Activated T-helper 17 cell treated with anti-CD3 and anti-CD28 coated beads, Interleukin-2, amount 50 U/mL, for 72 hours (primary cell): ENCODE data around the gene RNF166. TPM values are rescaled to one million over a fixed set of nuclear protein-coding genes. Genes with fewer than 3 reads are reported as not detected.
A peak's percentile ranks its signal among the peaks of the same experiment; 100 is the strongest.

Experiments used
- ATAC-seq: fragments of 150-1000 bp; cut with Tn5 transposase; replicated peaks from 2 replicates; pipeline ENCODE4 v1.10.0; 2021; ENCODE audit warnings: mild to moderate bottlenecking, moderate library complexity
- H3K27ac Mint-ChIP-seq: one replicate; pipeline ENCODE4 v1.8.0; 2022; ENCODE audit warnings: mixed read lengths
- H3K27me3 Mint-ChIP-seq: one replicate; pipeline ENCODE4 v1.8.0; 2022; ENCODE audit warnings: mixed read lengths
- H3K36me3 Mint-ChIP-seq: one replicate; pipeline ENCODE4 v1.8.0; 2022; ENCODE audit warnings: low read depth, mild to moderate bottlenecking, mixed read lengths
- H3K4me1 Mint-ChIP-seq: one replicate; pipeline ENCODE4 v1.8.0; 2022; ENCODE audit warnings: mixed read lengths
- H3K4me3 Mint-ChIP-seq: one replicate; pipeline ENCODE4 v1.8.0; 2022; ENCODE audit warnings: mild to moderate bottlenecking, mixed read lengths
- H3K9me3 Mint-ChIP-seq: one replicate; pipeline ENCODE4 v1.8.0; 2022; ENCODE audit warnings: mixed read lengths
- total RNA-seq, 2 donors: library from RNA; stranded (reverse); gene quantifications; one replicate each; pipeline ENCODE4 v1.2.3, GENCODE V29; 2022

The RNF166 gene
- total RNA-seq, 2 donors from 2014 or later, result 57.1 to 119 TPM

GRCh38 chr16:88722784-88723506 is 16.7 kb upstream of the RNF166 start:
- H3K27me3 Mint-ChIP-seq, result no peaks in the 10 kb centered on the region
- peaks cover 86% of the 10 kb centered on the region for H3K36me3 Mint-ChIP-seq
- no peak for ATAC-seq
- no peak overlapping the region for H3K4me3 Mint-ChIP-seq
- H3K9me3 Mint-ChIP-seq, result no peaks in the 10 kb centered on the region
- H3K27ac Mint-ChIP-seq, result no peak overlapping the region
- H3K4me1 Mint-ChIP-seq, result no peaks in the 10 kb centered on the region

- ATAC-seq, result no peak
- Mint-ChIP-seq H3K27me3 (no peaks in the 10 kb centered on the region), H3K27ac (no peak overlapping the region), H3K36me3 (peaks cover 86% of the 10 kb centered on the region), H3K4me1 (no peaks in the 10 kb centered on the region), H3K9me3 (no peaks in the 10 kb centered on the region), H3K4me3 (no peak overlapping the region)
Measured at GRCh38 chr16:88721815-88722755, 15.9 kb upstream of the RNF166 start.

- ATAC-seq, result no peak
Measured at GRCh38 chr16:88721236-88721635, 15.0 kb upstream of the RNF166 start.

GRCh38 chr16:88720396-88720970 is 14.3 kb upstream of the RNF166 start:
- peak overlapping the region; percentile 66 for H3K27ac Mint-ChIP-seq
- ATAC-seq, result no peak
- peaks cover 81% of the 10 kb centered on the region for H3K36me3 Mint-ChIP-seq
- H3K4me3 Mint-ChIP-seq, result no peak overlapping the region
- H3K27me3 Mint-ChIP-seq, result no peaks in the 10 kb centered on the region
- H3K9me3 Mint-ChIP-seq, result no peaks in the 10 kb centered on the region
- H3K4me1 Mint-ChIP-seq, result no peaks in the 10 kb centered on the region

More at GRCh38 chr16:88721236-88721635, 15.0 kb upstream of the RNF166 start:
- no peak overlapping the region for H3K4me3 Mint-ChIP-seq
- H3K36me3 Mint-ChIP-seq, result peaks cover 89% of the 10 kb centered on the region
- H3K27me3 Mint-ChIP-seq, result no peaks in the 10 kb centered on the region
- H3K9me3 Mint-ChIP-seq, result no peaks in the 10 kb centered on the region
- no peaks in the 10 kb centered on the region for H3K4me1 Mint-ChIP-seq
- no peak overlapping the region for H3K27ac Mint-ChIP-seq

GRCh38 chr16:88719933-88720296 is 13.7 kb upstream of the RNF166 start:
- H3K4me3 Mint-ChIP-seq, result no peak overlapping the region
- peaks cover 78% of the 10 kb centered on the region for H3K36me3 Mint-ChIP-seq
- ATAC-seq, result no peak
- H3K27ac Mint-ChIP-seq, result no peak overlapping the region
- no peaks in the 10 kb centered on the region for H3K27me3 Mint-ChIP-seq
- H3K9me3 Mint-ChIP-seq, result no peaks in the 10 kb centered on the region
- H3K4me1 Mint-ChIP-seq, result no peaks in the 10 kb centered on the region

GRCh38 chr16:88719267-88719932 is 13.2 kb upstream of the RNF166 start:
- ATAC-seq, result no peak
- Mint-ChIP-seq H3K27me3 (no peaks in the 10 kb centered on the region), H3K27ac (no peak overlapping the region), H3K36me3 (peaks cover 75% of the 10 kb centered on the region), H3K4me3 (no peak overlapping the region), H3K4me1 (no peaks in the 10 kb centered on the region), H3K9me3 (no peaks in the 10 kb centered on the region)

- ATAC-seq, result peak; percentile 13
- Mint-ChIP-seq H3K9me3 (no peaks in the 10 kb centered on the region), H3K27me3 (no peaks in the 10 kb centered on the region), H3K4me3 (no peak overlapping the region), H3K36me3 (peaks cover 75% of the 10 kb centered on the region), H3K4me1 (no peaks in the 10 kb centered on the region), H3K27ac (peak overlapping the region; percentile 72)
Measured at GRCh38 chr16:88718178-88718577, 12.0 kb upstream of the RNF166 start.

- Mint-ChIP-seq H3K9me3 (no peaks in the 10 kb centered on the region), H3K4me3 (no peak overlapping the region), H3K27me3 (no peaks in the 10 kb centered on the region), H3K27ac (no peak overlapping the region), H3K4me1 (no peaks in the 10 kb centered on the region), H3K36me3 (peaks cover 67% of the 10 kb centered on the region)
- no peak for ATAC-seq
Measured at GRCh38 chr16:88716601-88717001, 10.4 kb upstream of the RNF166 start.

- no peak overlapping the region for H3K4me3 Mint-ChIP-seq
- no peaks in the 10 kb centered on the region for H3K27me3 Mint-ChIP-seq
- no peaks in the 10 kb centered on the region for H3K4me1 Mint-ChIP-seq
- H3K9me3 Mint-ChIP-seq, result no peaks in the 10 kb centered on the region
- no peak for ATAC-seq
- peaks cover 63% of the 10 kb centered on the region for H3K36me3 Mint-ChIP-seq
- H3K27ac Mint-ChIP-seq, result no peak overlapping the region
Measured at GRCh38 chr16:88716201-88716600, 10.0 kb upstream of the RNF166 start.

- H3K4me1 Mint-ChIP-seq, result no peaks in the 10 kb centered on the region
- ATAC-seq, result no peak
- H3K9me3 Mint-ChIP-seq, result no peaks in the 10 kb centered on the region
- no peak overlapping the region for H3K4me3 Mint-ChIP-seq
- no peaks in the 10 kb centered on the region for H3K27me3 Mint-ChIP-seq
- H3K36me3 Mint-ChIP-seq, result peaks cover 57% of the 10 kb centered on the region
- no peak overlapping the region for H3K27ac Mint-ChIP-seq
Measured at GRCh38 chr16:88715312-88716190, 9.3 kb upstream of the RNF166 start.

GRCh38 chr16:88714420-88715302 is 8.5 kb upstream of the RNF166 start:
- H3K27ac Mint-ChIP-seq, result no peak overlapping the region
- H3K36me3 Mint-ChIP-seq, result peaks cover 48% of the 10 kb centered on the region
- ATAC-seq, result no peak
- no peaks in the 10 kb centered on the region for H3K9me3 Mint-ChIP-seq
- no peaks in the 10 kb centered on the region for H3K27me3 Mint-ChIP-seq
- no peaks in the 10 kb centered on the region for H3K4me1 Mint-ChIP-seq
- no peak overlapping the region for H3K4me3 Mint-ChIP-seq

GRCh38 chr16:88713568-88714419 is 7.6 kb upstream of the RNF166 start:
- H3K4me1 Mint-ChIP-seq, result no peaks in the 10 kb centered on the region
- no peaks in the 10 kb centered on the region for H3K9me3 Mint-ChIP-seq
- H3K27ac Mint-ChIP-seq, result no peak overlapping the region
- ATAC-seq, result peak; percentile 37
- H3K4me3 Mint-ChIP-seq, result no peak overlapping the region
- H3K36me3 Mint-ChIP-seq, result peaks cover 39% of the 10 kb centered on the region
- no peaks in the 10 kb centered on the region for H3K27me3 Mint-ChIP-seq
